GM12864 (cell line): ENCODE data around the gene POC5.

Experiments
- DNase-seq: peaks from one replicate; pipeline ENCODE4 v3.0.0-alpha.2; 2011; ENCODE audit warnings: low read depth
- H3K4me3 ChIP-seq: 2 replicates; pipeline ENCODE4 v1.5.1; 2011; ENCODE audit warnings: mild to moderate bottlenecking, low read depth, low read length, control low read depth
- TF ChIP-seq, protein P1 (sequence below): IDR thresholded peaks from 2 replicates; pipeline ENCODE4 v1.5.1; 2011; ENCODE audit warnings: low read depth, mild to moderate bottlenecking, moderate library complexity, low read length, control low read depth, inconsistent platforms; ENCODE audit errors: missing control alignments

Gene POC5

DNA sequence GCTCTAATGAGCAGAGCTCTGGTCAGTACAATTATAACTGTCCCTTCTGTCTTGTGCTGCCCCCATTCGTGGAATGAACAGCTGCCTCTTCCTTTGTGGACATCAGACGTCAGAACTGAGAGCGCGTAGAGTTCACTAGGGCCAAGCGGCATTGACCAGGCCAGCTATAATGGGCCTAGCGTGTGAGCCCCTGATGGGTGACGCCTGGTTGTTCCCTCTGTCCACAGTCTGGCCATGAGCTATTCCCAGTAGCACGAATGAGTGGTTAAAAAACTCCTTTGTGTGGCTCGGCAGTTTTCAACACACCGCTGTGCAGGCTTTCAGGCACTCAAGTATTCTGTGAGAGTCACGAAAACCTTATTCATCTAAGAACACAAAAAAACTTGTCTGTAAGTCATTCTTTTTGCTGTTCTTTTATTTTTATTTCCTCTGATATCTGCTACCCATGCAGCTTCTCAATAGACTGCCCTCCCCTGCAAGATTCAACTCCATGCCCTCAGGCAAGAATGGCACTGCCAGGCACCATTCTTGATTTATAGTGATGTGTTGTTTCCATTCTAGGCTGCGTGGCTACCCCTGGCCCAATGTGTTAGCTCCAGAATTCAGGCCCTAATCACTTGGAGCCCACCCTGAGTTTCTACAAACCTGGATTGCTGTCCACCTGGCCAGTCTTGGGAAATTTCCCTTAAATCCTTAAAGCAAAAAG lies 53.5 kb downstream of the POC5 start:
- H3K4me3 ChIP-seq = no peak overlapping the region

DNA sequence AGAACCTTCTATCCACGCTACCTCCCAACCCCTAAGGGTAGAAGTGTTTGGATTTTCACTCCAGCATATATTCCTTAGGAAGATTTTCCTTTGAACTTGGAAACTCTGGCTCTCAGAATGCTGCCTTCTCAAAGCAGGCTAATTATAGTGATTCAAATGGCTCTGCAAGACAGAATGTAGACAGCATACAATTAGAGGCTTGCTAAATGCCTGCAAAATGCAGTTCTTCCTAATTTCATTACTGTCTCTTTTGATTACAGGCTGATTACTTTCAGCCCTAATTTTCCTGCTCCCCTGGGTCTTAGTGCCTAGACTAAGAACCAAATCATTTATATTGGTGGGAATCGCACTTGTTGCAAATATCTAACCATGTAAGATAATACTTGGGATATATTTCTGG lies 55.2 kb downstream of the POC5 start:
- no peak for DNase-seq
- no peak overlapping the region for H3K4me3 ChIP-seq
- TF ChIP-seq, protein P1, sequence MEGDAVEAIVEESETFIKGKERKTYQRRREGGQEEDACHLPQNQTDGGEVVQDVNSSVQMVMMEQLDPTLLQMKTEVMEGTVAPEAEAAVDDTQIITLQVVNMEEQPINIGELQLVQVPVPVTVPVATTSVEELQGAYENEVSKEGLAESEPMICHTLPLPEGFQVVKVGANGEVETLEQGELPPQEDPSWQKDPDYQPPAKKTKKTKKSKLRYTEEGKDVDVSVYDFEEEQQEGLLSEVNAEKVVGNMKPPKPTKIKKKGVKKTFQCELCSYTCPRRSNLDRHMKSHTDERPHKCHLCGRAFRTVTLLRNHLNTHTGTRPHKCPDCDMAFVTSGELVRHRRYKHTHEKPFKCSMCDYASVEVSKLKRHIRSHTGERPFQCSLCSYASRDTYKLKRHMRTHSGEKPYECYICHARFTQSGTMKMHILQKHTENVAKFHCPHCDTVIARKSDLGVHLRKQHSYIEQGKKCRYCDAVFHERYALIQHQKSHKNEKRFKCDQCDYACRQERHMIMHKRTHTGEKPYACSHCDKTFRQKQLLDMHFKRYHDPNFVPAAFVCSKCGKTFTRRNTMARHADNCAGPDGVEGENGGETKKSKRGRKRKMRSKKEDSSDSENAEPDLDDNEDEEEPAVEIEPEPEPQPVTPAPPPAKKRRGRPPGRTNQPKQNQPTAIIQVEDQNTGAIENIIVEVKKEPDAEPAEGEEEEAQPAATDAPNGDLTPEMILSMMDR = no peak

More for the DNA sequence above, 53.5 kb downstream of the POC5 start:
- TF ChIP-seq, protein P1 = no peak
- no peak for DNase-seq

DNA sequence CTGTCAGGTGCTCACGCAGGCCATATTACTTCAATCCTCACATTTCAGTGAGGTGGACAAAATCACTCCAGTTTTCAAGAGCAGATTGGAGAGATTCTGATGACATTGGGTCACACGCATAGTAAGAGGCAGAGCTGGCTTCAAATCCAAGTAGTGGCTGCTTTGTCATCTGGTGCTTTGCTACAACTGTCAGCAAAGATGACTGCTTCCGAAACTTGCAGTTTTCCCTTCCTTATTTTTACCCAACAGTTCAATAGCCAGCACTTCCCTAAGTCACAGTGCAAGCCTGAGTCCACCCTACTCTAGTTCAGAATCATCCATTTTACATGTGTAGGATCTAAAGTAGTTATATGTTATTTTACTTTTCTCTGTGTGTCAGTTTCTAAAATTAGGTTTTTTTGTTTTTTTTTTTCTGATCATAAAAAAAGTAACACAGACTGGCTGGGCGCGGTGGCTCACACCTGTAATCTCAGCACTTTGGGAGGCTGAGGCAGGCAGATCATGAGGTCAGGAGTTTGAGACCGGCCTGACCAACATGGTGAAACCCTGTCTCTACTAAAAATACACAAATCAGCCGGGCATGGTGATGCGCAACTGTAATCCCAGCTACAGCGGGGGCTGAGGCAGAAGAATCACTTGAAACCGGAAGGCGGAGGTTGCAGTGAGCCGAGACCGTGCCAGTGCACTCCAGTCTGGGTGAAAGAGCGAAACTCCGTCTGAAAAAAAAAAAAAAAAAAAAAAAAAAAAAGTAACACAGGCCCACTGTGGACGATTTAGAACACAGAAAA lies 56.4 kb downstream of the POC5 start:
- TF ChIP-seq, protein P1 = no peak
- no peak for DNase-seq
- no peak overlapping the region for H3K4me3 ChIP-seq

DNA sequence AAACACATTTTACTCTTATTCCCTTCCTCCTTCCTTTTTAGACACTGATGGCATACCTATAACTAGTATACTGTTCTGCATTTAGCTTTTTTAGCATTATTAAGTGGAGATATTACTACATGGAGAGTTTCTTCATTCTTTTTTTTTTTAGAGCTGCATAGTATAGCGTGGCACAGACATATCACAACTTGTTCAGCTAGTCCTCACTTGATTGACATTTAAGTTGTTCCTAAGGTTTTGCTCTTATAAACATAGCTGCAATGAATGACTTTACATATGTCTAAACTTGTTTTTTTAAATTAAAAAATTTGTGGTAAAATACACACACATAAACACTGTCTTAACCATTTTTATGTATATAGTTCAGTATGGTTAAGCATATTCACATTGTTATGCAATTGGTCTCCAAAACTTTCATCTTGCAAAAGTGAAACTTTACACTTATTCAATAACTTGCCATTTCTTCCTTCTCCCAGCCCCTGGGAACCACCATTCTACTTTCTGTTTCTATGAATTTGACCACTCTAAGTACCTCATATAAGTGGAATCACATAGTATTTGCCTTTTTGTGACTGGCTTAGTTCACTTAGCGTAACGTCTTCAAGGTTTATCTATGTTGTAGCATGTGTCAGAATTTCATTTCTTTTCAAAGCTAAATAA lies 57.3 kb downstream of the POC5 start:
- TF ChIP-seq, protein P1 = no peak
- DNase-seq = no peak
- no peak overlapping the region for H3K4me3 ChIP-seq

DNA sequence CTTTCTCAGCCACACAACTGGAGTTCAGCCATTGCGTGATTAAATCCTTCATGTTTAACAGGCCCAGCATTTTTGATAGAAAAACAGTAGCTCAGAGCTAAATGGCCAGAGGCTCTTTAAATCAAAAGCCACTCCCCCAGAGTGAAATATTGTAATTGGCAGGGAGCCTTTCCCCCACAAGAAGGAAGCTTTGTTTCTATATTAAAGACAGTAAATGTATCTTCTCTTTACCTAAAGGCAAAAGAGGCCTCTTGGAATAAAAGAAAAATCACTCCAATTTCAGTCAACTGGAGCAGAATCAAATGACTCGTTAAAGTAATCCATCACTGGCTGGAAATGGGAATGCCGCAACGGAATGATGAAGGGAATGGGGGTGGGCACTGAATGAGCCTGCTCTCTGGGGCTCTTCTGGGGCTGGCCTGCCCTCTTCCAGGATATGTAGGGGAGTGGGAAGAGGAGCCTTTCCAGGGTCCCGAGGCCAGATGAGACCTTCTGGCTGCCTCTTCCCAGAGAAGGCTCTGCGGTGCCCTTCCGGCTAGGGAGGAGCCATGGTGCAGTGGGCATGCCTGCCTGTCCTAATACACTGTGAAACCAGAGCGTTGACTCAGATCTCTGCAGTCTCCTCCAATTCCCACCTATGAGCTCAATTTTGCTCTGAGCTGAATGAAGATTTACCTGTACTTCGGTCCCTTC lies 60.8 kb downstream of the POC5 start:
- H3K4me3 ChIP-seq = no peak overlapping the region
- no peak for DNase-seq
- TF ChIP-seq, protein P1 = no peak

DNA sequence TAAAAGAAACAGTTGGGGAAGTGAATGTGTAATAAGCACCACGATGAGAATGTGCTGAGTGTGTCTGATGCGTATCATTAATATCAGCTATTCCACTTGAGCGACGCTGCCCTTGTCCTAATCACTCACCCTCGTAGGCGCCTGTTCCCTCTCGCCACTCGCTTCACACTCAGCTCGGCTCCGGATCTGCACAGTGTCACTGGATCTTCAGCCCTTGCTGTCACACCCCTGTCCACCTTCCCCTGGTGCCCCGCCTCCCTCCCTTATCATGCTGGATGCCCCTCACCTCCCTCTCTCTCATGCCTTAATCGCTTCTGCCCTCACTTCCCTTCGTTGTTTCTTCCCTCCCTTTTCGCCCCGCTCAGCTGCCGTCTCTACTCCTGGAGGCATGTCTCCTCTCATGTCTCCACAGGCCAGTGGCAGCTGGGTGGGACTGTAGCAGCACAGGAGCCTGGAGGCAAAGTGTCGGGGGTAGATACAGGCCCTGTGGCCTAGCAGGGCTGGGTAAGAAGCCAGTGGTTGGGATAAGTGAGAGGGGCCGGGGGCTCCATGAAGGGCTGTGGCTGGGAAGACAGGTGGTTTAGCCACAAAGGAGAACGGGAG lies 62.4 kb downstream of the POC5 start:
- no peak for DNase-seq
- TF ChIP-seq, protein P1 = no peak
- H3K4me3 ChIP-seq = no peak overlapping the region
